ENCODE data around the gene PCIF1. TPM values are rescaled to one million over a fixed set of nuclear protein-coding genes. Genes with fewer than 3 reads are reported as not detected.
"Not testable (repeated sequence)": the region's sequence is repeated elsewhere in the genome, so short reads cannot be mapped to it uniquely, and the experiment has no call there.

The PCIF1 gene
- total RNA-seq, 6 experiments from 2014 or later, result 14.8 to 23.1 (median 19.5) TPM

DNA sequence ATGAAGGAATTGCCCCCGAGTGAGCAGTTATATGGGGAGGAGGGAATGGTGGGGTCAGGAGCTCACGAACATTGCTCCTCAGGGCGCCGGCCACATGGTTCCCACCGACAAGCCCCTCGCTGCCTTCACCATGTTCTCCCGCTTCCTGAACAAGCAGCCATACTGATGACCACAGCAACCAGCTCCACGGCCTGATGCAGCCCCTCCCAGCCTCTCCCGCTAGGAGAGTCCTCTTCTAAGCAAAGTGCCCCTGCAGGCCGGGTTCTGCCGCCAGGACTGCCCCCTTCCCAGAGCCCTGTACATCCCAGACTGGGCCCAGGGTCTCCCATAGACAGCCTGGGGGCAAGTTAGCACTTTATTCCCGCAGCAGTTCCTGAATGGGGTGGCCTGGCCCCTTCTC is 36.2 kb upstream of the PCIF1 start:
- Mint-ChIP-seq H3K36me3 (ENCODE audit: low read depth) (peaks cover 8% of the 10 kb centered on the region; the same call in 1 of the 2 replicates), H3K27me3 (ENCODE audit: insufficient read depth) (peaks cover 2% of the 10 kb centered on the region), H3K4me3 (no peak overlapping the region), H3K4me1 (ENCODE audit: low read depth) (peaks cover 8% of the 10 kb centered on the region), H3K9me3 (no peaks in the 10 kb centered on the region), H3K27ac (no peak overlapping the region)
- DNase-seq, result no peak
- TF ChIP-seq, protein P1, sequence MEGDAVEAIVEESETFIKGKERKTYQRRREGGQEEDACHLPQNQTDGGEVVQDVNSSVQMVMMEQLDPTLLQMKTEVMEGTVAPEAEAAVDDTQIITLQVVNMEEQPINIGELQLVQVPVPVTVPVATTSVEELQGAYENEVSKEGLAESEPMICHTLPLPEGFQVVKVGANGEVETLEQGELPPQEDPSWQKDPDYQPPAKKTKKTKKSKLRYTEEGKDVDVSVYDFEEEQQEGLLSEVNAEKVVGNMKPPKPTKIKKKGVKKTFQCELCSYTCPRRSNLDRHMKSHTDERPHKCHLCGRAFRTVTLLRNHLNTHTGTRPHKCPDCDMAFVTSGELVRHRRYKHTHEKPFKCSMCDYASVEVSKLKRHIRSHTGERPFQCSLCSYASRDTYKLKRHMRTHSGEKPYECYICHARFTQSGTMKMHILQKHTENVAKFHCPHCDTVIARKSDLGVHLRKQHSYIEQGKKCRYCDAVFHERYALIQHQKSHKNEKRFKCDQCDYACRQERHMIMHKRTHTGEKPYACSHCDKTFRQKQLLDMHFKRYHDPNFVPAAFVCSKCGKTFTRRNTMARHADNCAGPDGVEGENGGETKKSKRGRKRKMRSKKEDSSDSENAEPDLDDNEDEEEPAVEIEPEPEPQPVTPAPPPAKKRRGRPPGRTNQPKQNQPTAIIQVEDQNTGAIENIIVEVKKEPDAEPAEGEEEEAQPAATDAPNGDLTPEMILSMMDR (IDR thresholded peaks at IDR 0.05), result no peak

DNA sequence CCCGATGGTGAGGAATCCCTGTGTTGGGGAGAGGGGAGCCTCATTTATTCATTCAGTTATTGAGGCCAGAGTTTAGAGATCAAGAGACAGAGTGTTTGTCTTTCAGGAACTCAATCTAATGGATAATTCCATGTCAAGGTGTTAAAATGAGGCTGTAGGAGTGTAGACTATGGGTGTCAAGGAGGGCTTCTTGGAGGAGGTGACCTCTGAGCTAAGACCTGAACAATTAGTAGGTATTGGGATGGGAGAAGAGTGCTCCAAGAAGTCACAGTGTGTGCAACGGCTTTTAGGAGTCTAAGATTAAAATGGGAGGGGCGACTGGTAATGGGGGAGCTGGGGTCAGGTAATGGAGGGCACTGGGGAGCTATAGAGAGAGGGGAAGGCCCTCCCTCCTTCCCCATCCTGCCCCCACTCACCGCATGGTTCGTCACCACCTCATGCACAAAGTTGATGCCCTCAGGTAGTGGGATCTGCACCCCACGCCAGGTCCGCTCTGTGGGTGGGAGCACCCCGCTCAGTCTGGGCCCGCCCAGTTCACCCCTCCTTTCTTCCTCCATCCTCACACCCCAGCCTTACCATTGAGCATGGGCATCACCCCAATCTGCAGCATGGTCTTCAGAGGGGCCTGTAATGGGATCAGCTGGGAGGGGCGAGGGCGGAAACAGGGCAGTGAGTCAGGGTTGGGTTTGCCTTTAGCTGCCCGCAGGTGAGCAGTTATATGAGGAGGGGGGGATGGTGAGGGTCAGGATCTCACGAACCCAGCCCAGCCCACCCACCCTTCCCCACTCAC is 35.2 kb upstream of the PCIF1 start:
- Mint-ChIP-seq H3K27ac (no peak overlapping the region), H3K36me3 (ENCODE audit: low read depth) (peaks cover 8% of the 10 kb centered on the region; the same call in 1 of the 2 replicates), H3K27me3 (ENCODE audit: insufficient read depth) (peaks cover 2% of the 10 kb centered on the region), H3K9me3 (no peaks in the 10 kb centered on the region), H3K4me3 (no peak overlapping the region), H3K4me1 (ENCODE audit: low read depth) (peaks cover under 1% of the 10 kb centered on the region; the same call in 1 of the 2 replicates)
- TF ChIP-seq, protein P1 (IDR thresholded peaks at IDR 0.05), result no peak
- DNase-seq, result no peak

DNA sequence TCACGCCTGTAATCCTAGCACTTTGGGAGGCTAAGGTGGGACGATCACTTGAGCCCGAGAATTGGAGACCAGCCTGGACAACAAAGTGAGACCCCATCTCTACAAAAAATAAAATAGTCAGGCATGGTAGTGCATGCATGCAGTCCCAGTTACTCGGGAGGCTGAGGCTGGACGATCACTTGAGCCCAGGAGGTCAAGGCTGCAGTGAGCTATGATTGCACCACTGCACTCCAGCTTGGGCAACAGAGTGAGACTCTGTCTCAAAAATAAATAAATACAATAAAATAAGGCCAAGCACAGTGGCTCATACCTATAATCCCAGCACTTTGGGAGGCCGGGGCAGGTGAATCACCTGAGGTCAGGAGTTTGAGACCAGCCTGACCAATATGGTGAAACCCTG is 33.2 kb upstream of the PCIF1 start:
- peaks cover 18% of the 10 kb centered on the region for H3K4me1 Mint-ChIP-seq (ENCODE audit: low read depth)
- H3K9me3 Mint-ChIP-seq; H3K27me3 Mint-ChIP-seq (ENCODE audit: insufficient read depth); DNase-seq; H3K36me3 Mint-ChIP-seq (ENCODE audit: low read depth); H3K27ac Mint-ChIP-seq; H3K4me3 Mint-ChIP-seq: not testable (repeated sequence)

DNA sequence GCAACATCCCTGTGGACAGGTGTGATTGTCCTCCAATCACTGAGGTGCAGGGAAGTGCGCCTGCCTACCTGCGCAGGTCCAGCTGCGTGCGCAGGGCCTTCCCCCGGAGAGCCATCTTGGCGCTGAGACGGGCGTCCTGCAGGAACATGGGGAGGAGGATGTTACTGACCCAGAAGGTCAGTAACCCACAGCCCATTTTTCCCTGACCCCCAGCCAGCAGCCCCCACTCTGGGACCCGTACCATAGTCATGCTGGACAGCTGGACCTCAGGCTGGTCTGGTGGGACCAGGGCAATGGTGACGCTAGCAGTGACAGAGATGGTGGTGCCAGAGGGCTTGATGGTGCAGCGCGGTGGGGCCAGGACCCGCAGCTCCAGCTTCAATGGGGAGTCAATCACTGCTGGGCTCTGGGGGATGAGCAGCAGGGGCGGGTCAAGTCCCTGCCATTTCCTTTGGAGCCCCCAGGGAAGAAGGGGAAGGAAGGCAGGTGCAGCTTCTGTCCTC is 32.2 kb upstream of the PCIF1 start:
- Mint-ChIP-seq H3K4me1 (ENCODE audit: low read depth) (peaks cover 20% of the 10 kb centered on the region), H3K36me3 (ENCODE audit: low read depth) (peaks cover 4% of the 10 kb centered on the region; the same call in 1 of the 2 replicates)

DNA sequence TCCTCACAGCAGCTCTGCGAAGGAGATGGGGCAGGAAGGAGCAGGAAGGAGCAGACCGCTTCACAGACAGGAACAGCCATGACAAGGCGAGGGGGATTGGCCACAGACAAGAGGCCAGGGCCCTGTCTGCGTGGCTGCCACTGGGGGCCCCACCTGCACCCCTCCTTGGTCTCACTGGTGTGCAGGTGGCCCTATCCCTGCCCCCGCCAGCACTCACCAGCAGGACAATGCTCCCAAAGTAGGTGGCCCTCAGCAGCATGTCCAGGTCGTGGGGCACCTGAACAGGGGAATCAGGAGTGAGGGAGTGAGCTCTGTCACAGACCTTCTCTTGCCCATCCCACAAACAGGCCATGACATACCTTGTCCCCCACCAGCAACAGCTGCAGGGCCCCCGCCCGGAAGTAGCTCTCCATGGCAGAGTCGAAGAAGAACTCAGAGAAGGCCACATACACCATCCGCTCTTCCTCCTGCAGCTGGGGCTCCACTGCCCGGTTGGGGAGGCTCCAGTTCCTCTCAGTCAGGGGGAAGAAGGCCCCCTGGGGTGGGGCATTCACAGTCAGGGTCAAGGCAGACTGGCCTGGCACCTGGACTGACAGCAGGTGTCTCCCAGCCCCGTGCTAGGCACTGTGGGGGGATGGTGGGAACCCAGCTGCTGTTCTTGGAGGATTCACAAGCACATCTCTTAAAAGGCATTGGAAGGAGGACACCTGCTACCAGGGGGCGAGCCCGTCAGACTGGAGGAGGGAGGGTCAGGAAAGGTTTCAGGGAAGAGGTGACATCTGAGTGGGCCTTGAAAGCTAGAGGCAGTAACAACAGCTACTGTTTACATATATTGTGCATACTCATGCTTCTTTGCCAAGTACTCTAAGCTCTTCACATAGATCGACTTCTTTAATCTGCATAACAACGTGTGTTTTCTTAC is 29.6 kb upstream of the PCIF1 start:
- H3K9me3 Mint-ChIP-seq, result no peaks in the 10 kb centered on the region
- peaks cover 20% of the 10 kb centered on the region for H3K4me1 Mint-ChIP-seq (ENCODE audit: low read depth)
- DNase-seq, result no peak
- peak overlapping the region; percentile 85 for H3K27ac Mint-ChIP-seq
- H3K36me3 Mint-ChIP-seq (ENCODE audit: low read depth), result no peaks in the 10 kb centered on the region
- TF ChIP-seq, protein P1 (IDR thresholded peaks at IDR 0.05), result no peak
- H3K4me3 Mint-ChIP-seq, result peak overlapping the region; percentile 46
- peaks cover 9% of the 10 kb centered on the region for H3K27me3 Mint-ChIP-seq (ENCODE audit: insufficient read depth)

More for the DNA sequence above, 32.2 kb upstream of the PCIF1 start:
- no peaks in the 10 kb centered on the region for H3K9me3 Mint-ChIP-seq
- no peak overlapping the region for H3K27ac Mint-ChIP-seq
- TF ChIP-seq, protein P1 (IDR thresholded peaks at IDR 0.05), result no peak
- no peak overlapping the region for H3K4me3 Mint-ChIP-seq
- peaks cover 7% of the 10 kb centered on the region for H3K27me3 Mint-ChIP-seq (ENCODE audit: insufficient read depth)
- no peak for DNase-seq

Measured in HFFc6 (cell line).